Thyroid gland (tissue), 4 donors: ENCODE data around the gene ARNT2.

Experiments used
- CTCF ChIP-seq, 6 experiments: fragments of 200-600 bp in 3 of 6; fragments of 450-650 bp in 3 of 6; sonication (generic) in 3 of 6; IDR thresholded peaks; one replicate each; pipeline ENCODE4 v1.5.1; 2016 to 2019; ENCODE audit warnings: antibody characterized with exemption in 6 of 6, mild to moderate bottlenecking in 2 of 6, inconsistent platforms in 1 of 6, moderate library complexity in 1 of 6
- POLR2A ChIP-seq, 2 donors: fragments of 450-650 bp; IDR thresholded peaks; one replicate each; pipeline ENCODE4 v1.6.1; 2017; ENCODE audit warnings: antibody characterized with exemption in 2 of 2, mild to moderate bottlenecking in 2 of 2, moderate library complexity in 1 of 2

GRCh38 chr15:80462836-80463512 lies 58.8 kb downstream of the ARNT2 start:
- TF ChIP-seq CTCF (IDR thresholded peaks at IDR 0.05) (no peak), POLR2A (IDR thresholded peaks at IDR 0.05) (no peak)
